GM18858 (cell line): ENCODE results near the gene OSGEPL1.
"Not testable (repeated sequence)": the region's sequence is repeated elsewhere in the genome, so short reads cannot be mapped to it uniquely, and the experiment has no call there.

Experiments used
- ATAC-seq: cut with Tn5 transposase; IDR thresholded peaks from one replicate; pipeline ENCODE4 v1.9.1; 2021; ENCODE audit not compliant: unreplicated experiment

OSGEPL1 gene, protein sequence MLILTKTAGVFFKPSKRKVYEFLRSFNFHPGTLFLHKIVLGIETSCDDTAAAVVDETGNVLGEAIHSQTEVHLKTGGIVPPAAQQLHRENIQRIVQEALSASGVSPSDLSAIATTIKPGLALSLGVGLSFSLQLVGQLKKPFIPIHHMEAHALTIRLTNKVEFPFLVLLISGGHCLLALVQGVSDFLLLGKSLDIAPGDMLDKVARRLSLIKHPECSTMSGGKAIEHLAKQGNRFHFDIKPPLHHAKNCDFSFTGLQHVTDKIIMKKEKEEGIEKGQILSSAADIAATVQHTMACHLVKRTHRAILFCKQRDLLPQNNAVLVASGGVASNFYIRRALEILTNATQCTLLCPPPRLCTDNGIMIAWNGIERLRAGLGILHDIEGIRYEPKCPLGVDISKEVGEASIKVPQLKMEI

DNA sequence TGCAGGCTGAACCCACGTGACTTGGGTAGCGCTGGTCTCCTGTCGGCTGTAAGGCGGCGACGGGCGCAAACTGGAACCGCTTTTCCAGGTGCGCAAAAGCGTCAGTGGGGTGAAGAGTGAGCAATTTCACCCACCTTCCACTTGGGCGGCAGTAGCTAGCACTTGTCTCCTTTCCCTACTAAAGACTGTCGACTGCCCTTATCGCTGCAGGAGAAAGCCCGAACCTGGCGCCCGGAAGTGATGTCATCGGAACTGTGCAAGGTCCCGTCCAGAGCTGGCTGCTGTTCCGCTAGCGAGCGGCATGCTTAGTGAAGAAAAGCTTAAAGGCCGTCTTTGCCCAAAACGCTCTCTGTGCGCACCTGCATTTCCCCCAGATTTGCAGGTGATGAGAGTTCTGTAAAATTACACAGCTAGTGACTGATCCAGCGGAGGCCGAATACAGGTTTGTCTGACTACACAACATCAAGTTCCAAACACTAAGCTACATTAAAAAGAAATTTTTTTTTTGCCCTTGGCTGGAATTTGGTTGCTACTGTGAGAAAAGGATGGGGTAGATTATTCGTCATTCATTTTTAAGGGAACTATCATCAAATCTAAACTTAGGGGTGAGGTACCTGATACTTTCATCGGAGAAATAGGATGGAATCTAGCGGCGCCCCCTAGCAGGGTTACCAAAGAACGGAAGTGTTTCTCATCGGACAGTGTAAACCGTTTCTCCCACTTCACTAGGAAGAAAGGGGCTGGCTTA, at the start of gene OSGEPL1:
Gene OSGEPL1 (minus strand): TSS at position 242 of the 748 bp plus-strand sequence. CDS start 1,152 bp downstream, outside the sequence.
- ATAC-seq: peak; percentile 86

DNA sequence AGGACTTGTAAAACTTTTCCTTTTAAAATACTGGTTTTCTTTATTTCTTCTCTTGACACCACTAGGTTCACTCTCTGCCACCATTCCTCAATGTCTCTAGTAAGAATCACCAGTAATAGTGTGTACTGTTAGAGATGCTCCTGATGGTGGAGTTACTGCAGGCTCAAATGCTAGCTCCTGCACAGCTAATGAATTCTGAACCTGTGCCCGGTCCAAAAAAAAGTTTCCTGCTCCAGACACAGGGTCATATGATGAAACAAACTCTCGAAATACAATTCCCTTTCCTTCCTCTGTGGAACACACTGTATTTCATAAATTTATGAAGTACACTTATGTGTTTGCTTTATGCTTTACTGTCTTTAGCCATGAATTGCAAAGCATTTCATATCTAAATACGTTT, 40.8 kb upstream of the OSGEPL1 start:
- no peak for ATAC-seq

DNA sequence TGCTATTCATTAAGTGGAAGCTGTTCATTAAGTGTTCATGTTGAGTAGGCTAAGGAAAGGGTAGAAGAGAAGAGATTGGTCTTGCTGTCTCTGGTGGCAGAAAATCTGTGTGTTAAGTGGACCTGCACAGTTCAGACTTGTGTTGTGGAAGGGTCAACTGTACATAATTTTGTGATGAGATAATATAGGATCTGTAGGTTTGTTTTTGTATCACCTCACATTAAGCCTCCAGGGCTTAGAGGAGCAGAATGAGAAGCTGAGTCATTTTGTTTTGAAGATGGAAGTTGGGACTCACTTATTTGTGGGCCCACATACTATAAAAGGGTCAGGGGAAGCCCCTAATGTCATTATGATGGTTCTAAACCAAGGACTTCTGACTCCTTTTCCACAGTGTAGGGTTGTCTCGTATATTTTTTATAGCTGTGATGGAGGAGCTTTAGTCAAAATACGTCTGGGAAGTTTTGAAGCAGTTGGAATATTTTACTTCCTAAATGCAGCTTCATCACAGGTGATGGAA, 39.9 kb upstream of the OSGEPL1 start:
- ATAC-seq: no peak

DNA sequence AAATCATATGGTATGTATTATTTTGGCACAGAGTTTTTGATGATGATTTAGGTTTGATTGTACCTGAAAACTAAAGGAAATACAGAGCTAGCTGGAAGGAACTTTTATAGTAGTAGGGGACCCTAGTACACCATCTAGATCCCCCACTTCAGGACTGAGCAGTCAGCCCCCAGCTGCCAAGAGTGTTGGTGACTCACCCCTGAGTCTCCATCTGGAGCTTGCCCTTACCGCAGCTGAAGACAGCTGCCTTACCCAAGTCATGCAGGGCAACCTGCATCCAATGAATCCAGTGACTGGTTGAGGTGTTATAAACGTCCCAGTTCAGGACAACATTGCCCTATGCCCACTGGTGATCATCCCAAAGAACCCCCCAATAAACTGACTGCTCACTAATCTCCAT, 36.9 kb upstream of the OSGEPL1 start:
- ATAC-seq: no peak

DNA sequence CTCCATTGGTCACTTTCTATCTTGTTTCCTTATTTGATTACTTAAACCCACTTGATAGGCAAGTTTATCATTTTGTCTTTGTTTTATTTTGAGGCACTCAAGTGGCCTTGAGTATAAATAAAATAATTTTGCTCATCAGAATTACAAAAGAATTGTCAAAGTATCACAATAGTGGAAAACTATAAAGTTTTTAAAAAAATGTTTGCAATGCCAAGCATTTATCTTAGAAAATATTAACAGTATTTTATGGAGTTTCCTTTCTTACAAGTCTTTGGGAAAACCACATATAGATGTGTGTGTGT, 36.4 kb upstream of the OSGEPL1 start:
- no peak for ATAC-seq

DNA sequence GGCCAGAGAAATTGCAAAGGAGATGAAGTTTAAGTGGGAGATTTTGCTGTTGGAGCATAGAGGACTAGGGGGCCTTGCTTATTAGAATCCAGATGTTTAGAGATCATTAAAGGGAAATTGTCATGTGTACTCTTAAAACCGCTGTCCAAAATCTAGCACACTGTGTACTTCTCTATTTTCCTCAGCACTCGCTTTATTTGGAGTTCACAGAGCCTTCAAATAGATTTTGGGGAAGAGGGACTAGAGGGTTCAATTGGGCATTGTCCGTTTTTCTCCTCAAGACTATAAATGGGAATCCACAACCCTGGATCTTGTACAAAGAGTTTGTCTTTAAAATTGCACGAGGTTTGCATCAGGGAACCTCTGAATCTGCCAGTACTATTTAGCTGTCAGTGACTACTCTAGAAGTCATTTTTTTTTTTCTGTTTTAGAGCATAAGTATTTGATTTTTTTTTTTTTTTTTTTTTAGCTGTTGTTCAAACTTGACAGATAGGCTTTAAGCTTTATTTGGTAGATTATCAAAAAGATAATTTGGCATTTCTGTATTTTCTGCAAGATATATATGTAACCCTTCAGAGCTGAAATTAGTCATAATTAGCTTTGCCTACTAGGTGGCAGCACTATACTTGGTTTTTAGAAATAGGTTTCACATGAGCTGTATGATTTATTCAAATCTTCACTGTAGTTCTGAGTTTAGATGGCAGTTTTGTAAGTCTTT, 35.9 kb upstream of the OSGEPL1 start:
- ATAC-seq: peak; percentile 84

DNA sequence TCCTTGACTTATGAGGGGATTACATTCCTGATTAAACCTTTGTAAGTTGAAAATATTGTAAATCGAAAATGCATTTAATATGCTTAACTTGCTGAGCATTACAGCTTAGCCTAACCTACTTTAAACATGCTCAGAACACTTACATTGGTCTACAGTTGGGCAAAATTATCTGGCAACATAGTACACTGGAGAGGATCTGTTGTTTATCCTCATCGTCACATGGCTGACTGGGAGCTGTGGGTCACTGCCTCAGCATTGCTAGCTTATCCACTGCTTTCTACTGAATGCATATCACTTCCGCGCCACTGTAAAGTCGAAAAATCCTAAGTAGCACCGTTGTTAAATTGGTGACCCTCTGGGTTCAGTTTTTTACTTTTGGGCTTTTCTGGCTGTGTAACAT, 35.3 kb upstream of the OSGEPL1 start:
- no peak for ATAC-seq

DNA sequence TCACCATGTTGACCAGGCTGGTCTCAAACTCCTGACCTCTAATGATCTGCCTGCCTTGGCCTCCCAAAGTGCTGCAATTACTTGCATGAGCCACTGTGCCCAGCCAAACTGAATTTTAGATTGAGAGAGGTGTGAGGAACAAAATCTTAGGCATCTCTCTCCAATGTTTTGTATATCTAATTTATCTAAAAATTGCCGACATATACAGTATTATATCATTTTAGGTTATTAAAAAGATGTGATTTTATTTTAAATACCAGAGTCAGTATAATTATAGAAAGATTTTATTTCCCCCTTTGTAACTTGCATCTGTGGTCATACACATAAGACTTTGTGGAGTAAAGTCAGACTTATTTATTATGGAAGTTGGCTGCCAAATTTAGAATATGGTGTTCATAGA, 31.7 kb upstream of the OSGEPL1 start:
- no peak for ATAC-seq

DNA sequence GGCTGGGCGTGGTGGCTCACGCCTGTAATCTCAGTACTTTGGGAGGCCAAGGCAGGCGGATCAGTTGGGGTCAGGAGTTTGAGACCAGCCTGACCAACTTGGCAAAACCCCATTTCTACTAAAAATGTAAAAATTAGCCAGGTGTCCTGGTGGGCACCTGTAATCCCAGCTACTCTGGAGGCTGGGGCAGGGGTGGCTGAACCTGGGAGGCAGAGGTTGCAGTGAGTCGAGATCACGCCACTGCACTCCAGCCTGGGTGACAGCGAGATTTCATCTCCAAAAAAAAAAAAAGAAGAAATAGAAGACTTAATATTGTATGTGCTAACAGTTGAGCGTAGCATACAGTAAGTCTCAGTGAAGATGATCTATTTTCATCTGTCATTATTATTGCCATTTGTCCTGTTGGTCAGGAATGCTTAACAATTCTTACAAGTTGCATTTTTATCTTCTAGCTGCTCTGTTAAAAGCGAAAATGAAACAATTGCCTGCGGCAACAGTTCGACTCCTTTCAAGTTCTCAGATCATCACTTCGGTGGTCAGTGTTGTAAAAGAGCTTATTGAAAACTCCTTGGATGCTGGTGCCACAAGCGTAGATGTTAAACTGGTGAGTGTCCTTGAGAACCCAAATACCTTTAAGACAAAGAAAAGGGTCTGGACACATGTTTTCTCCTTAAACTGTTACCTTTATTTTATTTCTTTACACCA, 28.9 kb upstream of the OSGEPL1 start:
- no peak for ATAC-seq

DNA sequence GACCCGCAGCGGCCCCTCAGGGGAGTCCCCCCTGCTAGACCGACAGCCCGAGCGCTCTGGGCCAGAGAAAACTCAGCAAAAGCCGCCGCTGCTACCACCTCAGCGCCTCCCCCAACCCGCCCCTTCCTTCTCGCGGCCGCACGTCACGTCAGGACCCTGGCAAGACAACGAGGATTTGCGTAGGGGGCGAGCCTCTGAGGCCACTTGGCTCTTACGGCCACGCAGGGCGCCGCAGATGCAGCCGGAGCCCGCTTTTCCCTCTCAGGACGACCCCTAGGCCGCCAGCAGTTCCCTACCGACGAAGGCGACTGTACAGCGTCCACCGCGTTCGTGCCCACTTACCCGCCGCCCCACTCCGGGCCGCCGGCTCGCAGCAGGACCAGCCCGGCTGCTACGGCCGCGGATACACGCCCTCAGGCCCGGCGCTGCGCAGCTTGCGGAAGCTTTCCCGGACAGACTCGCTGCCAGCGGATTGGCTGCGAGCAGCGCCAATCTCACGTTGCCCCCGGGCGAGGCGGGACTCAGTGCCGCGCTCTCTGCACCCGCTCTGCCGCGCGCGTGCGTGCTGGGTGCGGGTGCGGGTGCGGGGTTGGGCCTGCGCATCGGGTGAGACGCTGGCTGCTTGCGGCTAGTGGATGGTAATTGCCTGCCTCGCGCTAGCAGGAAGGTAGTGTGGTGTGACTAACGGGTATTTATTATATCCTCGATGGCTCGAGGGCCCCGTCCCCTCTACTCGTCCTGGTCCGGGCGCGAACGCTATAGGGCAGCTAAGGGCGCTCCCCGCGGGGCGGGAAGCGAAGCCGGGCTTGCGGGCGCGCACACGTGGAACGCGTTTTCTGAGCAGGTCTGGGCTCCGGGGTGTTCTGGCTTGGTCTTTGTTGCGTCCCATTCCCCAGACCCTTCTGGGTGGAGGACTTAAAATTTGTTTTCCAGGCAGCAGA, 21.6 kb upstream of the OSGEPL1 start, which contains the start of the genes ORMDL1 and PMS1:
Gene ORMDL1 (minus strand): TSS at position 413 of the 941 bp plus-strand sequence. CDS start 1,744 bp downstream, outside the sequence.
Gene PMS1 (plus strand): TSS at position 524 of the 941 bp plus-strand sequence. CDS start 7,360 bp downstream, outside the sequence.
- ATAC-seq: peak; percentile 91

DNA sequence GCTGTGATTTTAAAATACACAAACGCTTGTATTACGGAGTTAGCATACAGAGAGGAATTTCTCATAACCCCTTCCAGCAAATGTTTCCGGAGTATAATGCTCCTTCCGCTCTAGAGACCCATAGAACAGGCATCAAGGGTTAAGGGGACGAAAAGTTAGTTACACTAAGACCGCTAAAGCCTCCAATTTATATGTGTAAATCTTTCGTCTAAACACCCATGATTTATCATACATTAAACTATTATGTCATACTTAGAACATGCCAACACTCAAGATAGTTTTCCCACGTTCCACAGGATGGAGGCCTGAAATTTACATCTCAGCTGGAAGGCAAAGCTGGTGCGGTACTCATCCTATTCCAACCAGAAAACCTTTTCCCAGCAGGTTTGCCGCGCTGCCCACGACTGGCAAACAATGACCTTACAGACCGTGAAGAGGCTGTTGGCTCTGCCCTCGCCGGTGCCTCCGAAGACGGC, 20.9 kb upstream of the OSGEPL1 start:
- peak; percentile 13 for ATAC-seq

DNA sequence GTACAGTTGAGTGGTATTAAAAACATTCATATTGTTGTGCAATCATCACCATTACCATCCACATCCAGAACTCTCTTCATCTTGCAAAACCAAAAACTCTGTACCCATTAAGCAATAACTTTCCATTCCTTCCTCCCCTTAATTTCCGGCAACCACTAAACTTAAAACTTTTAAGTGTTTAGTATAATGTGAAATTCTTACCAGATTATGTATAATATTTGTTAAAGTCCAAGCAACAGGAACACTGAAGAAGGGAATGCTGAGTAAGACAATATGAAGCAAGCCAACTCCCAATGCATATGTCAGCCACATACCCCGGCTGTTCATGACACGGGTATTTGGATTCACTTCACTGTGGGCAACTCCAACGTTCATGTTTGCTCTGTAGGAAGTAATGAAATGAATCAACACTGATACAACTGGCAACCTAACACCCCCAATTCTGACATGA, 19.7 kb upstream of the OSGEPL1 start:
- no peak for ATAC-seq

DNA sequence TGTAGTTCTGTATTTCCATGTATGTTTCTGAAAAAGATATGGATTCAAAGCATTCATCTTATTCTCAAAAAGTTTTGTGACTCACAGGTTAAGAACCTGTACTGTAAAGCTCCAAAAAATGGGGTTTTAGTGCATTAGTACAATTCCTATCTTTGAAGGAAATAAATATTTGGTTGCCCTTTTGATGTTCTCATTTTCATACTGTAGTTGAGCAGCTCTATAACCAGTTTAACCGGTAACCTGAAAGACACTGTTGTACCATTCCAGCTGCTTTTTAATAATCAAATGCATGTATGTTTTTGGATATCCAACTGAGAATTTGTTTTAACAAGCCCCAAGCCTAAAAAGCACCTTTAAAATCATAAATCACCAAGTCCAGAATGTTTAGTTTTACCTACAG, 9.6 kb upstream of the OSGEPL1 start:
- no peak for ATAC-seq

DNA sequence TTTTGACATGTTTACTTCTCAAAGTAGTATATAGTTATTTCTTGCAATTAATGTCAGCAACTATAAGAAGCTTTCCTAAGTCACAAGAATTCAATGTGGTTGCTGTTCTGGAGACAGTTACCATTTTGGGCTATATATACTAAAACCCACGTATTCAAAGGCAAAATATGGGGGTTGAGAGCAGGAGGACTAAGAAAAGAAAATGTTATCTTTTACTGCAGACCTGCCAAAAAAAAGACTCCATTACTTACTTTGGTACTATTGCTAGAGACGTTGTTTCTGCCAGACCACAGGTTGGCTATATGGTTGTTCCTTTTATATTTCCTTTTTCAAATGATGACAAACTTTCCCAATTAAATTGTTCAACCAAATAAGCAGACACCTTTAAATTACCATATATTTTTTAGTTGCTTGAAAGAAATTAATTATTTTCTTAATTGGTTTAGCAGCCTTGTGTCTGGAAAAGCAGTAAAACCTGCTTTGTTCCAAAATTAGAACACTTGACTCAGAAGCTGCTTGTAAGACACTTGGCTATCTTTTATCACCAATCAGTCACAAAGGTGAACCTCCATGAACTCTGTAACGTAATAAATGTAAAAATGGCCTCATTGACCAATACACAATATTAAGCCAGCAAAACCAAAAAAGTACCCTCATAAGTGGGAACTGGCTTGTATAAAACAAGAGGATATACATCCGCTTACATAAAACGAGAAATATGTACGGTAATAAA, 8.2 kb upstream of the OSGEPL1 start:
- no peak for ATAC-seq

DNA sequence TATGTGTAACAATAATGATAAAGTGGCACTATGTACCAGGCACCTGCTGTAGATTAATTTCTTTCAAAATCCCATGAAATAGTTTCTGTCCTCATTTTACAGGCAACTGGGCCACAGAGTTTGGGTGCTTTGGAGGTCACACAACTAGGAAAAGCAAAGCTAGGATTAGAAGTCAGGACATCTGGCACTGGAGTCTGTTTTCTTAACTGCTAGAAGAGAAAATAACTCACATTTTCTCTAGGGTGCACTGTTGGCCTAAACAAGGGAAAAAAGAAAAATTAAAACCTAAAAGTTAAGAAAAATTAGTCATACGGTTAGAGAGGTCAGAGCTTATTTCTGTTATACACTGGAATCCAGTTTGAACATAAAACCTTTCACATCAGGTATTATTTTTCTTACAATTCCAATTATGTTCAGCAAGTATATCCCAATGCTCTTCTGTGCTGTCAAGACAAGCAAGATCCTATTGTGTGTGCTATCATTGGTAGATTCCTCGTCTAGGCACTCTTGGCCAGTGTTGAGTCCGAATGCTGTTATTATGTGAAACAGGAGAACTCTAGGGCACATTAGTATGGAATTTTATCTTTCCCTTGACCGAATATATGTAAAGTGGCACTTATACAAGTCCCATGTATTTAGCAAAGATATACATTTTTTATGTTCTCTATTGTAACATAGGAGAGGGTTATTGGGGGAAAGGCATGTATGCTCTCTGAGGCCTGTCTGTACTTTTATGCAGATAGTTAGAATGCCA, 1.5 kb upstream of the OSGEPL1 start:
- ATAC-seq: no peak

DNA sequence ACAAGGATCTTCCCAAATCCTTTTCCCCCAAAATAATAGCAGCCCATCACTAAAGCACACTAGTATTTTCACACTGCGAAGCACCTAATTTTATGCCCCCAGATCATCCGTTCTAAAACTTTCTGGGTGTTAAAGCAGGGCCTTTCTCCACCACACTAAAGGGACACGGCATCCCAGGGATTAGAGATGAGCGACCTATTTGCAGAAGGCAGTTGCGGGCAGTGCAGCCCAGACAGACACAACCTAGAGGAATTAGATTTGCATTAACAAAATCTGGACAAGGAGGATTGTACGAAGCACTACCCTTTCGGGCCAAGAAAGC, 402 bp downstream of the OSGEPL1 start:
- no peak for ATAC-seq

DNA sequence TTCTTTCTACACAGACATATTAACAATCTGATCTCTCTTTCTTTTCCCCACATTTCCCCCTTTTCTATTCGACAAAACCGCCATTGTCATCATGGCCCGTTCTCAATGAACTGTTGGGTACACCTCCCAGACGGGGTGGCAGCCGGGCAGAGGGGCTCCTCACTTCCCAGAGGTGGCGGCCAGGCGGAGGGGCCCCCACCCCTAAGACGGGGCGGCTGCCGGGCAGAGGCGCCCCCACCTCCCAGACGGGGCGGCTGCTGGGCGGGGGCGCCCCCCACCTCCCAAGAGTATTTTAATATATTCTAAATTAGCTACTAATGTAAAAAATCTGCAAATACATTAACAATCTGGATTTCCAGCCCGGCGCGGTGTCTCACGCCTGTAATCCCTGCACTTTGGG, 2.4 kb downstream of the OSGEPL1 start:
- not testable (repeated sequence) for ATAC-seq

DNA sequence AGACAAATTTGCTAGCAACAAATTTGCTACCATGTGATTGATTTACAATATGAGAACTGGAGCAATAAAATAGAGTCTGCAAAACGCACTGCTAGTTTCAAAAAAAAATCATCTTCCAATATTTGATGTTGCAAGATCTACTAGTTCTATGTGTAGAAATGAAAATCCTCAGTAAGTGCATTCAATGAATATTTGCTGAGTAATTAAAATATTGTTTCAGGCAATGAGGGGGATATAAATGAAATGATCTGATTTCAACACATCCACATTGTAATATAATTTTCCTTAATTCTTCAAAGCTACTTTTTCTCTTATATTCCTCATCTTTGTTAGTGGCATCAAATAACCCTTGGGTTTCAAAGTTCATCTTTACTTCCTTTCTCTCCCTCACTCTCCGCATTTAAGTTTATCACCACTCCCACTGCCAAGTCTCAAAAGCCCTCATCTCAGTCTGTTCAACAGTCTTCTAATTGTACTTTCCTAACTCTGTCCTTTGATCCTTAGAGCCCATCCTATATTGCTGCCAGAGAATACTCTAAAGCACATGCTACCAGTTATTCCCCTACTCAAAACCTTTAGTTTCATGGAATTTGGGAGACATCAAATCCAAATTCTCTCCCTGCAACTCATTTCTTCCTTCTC, 6.2 kb downstream of the OSGEPL1 start:
- ATAC-seq: no peak
